HCT116 (cell line): ENCODE data around the gene FNDC4. TPM values are rescaled to one million over a fixed set of nuclear protein-coding genes. Genes with fewer than 3 reads are reported as not detected.

Experiments
- ATAC-seq: fragments of 200-7000 bp; cut with Tn5 transposase; 2 replicates; pipeline ENCODE4 v1.9.1; 2020; ENCODE audit warnings: mild to moderate bottlenecking, moderate library complexity
- BruUV-seq: library from RNA; stranded (reverse); fragments of 400-500 nt; replicated peaks from 2 replicates; lab custom pipeline; 2021; lab: Mats Ljungman, UMichigan
- CTCF ChIA-PET: fragments of 300-600 bp; sonication (Branson Sonifier 250); formaldehyde crosslinking; loops from one replicate; lab custom pipeline; 2021; ENCODE audit warnings: antibody characterized with exemption; lab: Charles Lee
- POLR2A ChIA-PET: fragments of 300-600, 350-600 bp; sonication (Branson Sonifier 250); formaldehyde crosslinking; loops from one replicate; lab custom pipeline; 2021; ENCODE audit warnings: antibody characterized with exemption; lab: Charles Lee
- RAD21 ChIA-PET, 2 experiments: fragments of 300-600 bp; sonication (Branson Sonifier 250); formaldehyde crosslinking; loops; one replicate each; lab custom pipeline; 2023; ENCODE audit warnings: low total read pairs in 2 of 2; ENCODE audit not compliant: uncharacterized antibody in 2 of 2, unreplicated experiment in 2 of 2, low non-redundant PET in 1 of 2; lab: Charles Lee
- DNase-seq: peaks from one replicate; pipeline ENCODE4 v3.0.0-alpha.2; 2010; ENCODE audit warnings: low read depth, low spot score
- H2AFZ ChIP-seq: fragments of 200-600 bp; shearing (Covaris generic), sonication (generic); 2 replicates; pipeline ENCODE4 v1.6.1; 2017; ENCODE audit warnings: low read depth, mixed run types, mixed read lengths, antibody characterized with exemption, low read length; ENCODE audit not compliant: poor library complexity, severe bottlenecking
- H3K27ac ChIP-seq: 2 replicates; pipeline ENCODE4 v1.5.1; 2012; ENCODE audit warnings: low read depth, low read length
- H3K27me3 ChIP-seq: fragments of 200-600 bp; sonication (generic); 2 replicates; pipeline ENCODE4 v1.6.1; 2016; ENCODE audit warnings: mixed run types, low read length, mixed read lengths; ENCODE audit not compliant: insufficient read depth
- H3K36me3 ChIP-seq, 2 experiments: fragments of 200-500 bp in 1 of 2; fragments of 200-600 bp in 1 of 2; sonication (Bioruptor generic) in 1 of 2; sonication (generic) in 1 of 2; 2 replicates each; pipeline versions ENCODE4 v1.5.1 to v1.6.1; 2014 to 2016; ENCODE audit warnings: low read length in 2 of 2, inconsistent platforms in 1 of 2, mixed read lengths in 1 of 2, mixed run types in 1 of 2; ENCODE audit not compliant: insufficient read depth in 2 of 2, control insufficient read depth in 1 of 2
- H3K4me1 ChIP-seq, 2 experiments: fragments of 200-600 bp in 1 of 2; sonication (generic) in 1 of 2; 2 replicates each; pipeline versions ENCODE4 v1.5.1 to v1.6.1; 2012 to 2017; ENCODE audit warnings: low read length in 2 of 2, inconsistent platforms in 1 of 2, mild to moderate bottlenecking in 1 of 2, mixed read lengths in 1 of 2, mixed run types in 1 of 2, moderate library complexity in 1 of 2; ENCODE audit not compliant: insufficient read depth in 2 of 2, control insufficient read depth in 1 of 2
- H3K4me2 ChIP-seq: fragments of 200-600 bp; sonication (generic); 2 replicates; pipeline ENCODE4 v1.6.1; 2017; ENCODE audit warnings: mixed run types, low read length, mixed read lengths
- H3K4me3 ChIP-seq, 2 experiments: fragments of 200-600 bp in 1 of 2; sonication (generic) in 1 of 2; replicated peaks in 1 of 2; 2 replicates each; pipeline ENCODE4 v1.5.1; 2011 to 2016; ENCODE audit warnings: low read length in 2 of 2, control low read depth in 1 of 2, low read depth in 1 of 2, mild to moderate bottlenecking in 1 of 2, mixed read lengths in 1 of 2, mixed run types in 1 of 2
- H3K79me2 ChIP-seq: fragments of 200-600 bp; sonication (generic); 2 replicates; pipeline ENCODE4 v1.6.1; 2017; ENCODE audit warnings: mild to moderate bottlenecking, mixed run types, low read length, moderate library complexity, mixed read lengths; ENCODE audit not compliant: insufficient read depth
- H3K9ac ChIP-seq: fragments of 200-600 bp; sonication (generic); 2 replicates; pipeline ENCODE4 v1.6.1; 2016; ENCODE audit warnings: low read length, mixed read lengths
- H3K9me2 ChIP-seq: fragments of 200-600 bp; sonication (generic), shearing (Covaris generic); 2 replicates; pipeline ENCODE4 v1.6.1; 2017; ENCODE audit warnings: mixed run types, mild to moderate bottlenecking, moderate library complexity; ENCODE audit not compliant: insufficient read depth
- H3K9me3 ChIP-seq, 2 experiments: fragments of 200-500 bp in 1 of 2; fragments of 200-600 bp in 1 of 2; sonication (Bioruptor generic) in 1 of 2; sonication (generic) in 1 of 2; 2 replicates each; pipeline ENCODE4 v1.6.1; 2014 to 2017; ENCODE audit warnings: low read length in 2 of 2, mixed read lengths in 2 of 2, inconsistent platforms in 1 of 2, low read depth in 1 of 2, mild to moderate bottlenecking in 1 of 2, mixed run types in 1 of 2, moderate library complexity in 1 of 2; ENCODE audit not compliant: control insufficient read depth in 1 of 2, insufficient read depth in 1 of 2
- H4K20me1 ChIP-seq: fragments of 200-600 bp; sonication (generic), shearing (Covaris generic); 2 replicates; pipeline ENCODE4 v1.6.1; 2017; ENCODE audit warnings: mixed run types, mild to moderate bottlenecking, moderate library complexity; ENCODE audit not compliant: insufficient read depth
- EGR1 ChIP-seq: IDR thresholded peaks from 2 replicates; pipeline ENCODE4 v1.6.1; 2012; ENCODE audit warnings: low read depth
- ELF1 ChIP-seq: IDR thresholded peaks from 2 replicates; pipeline ENCODE4 v1.6.1; 2012; ENCODE audit warnings: low read depth, borderline replicate concordance
- FOSL1 ChIP-seq: IDR thresholded peaks from 2 replicates; pipeline ENCODE4 v1.6.1; 2012; ENCODE audit warnings: low read depth
- JUND ChIP-seq: IDR thresholded peaks from 2 replicates; pipeline ENCODE4 v1.6.1; 2012
- POLR2A ChIP-seq: IDR thresholded peaks from 2 replicates; pipeline ENCODE4 v1.7.0; 2011; ENCODE audit warnings: borderline replicate concordance; ENCODE audit not compliant: insufficient read depth, insufficient read length; ENCODE audit errors: extremely low read depth
- POLR2AphosphoS5 ChIP-seq: IDR thresholded peaks from 2 replicates; pipeline ENCODE4 v1.6.1; 2011; ENCODE audit warnings: mild to moderate bottlenecking, low read depth, low read length, moderate library complexity
- RAD21 ChIP-seq: IDR thresholded peaks from 2 replicates; pipeline ENCODE4 v1.6.1; 2012; ENCODE audit warnings: low read depth, mild to moderate bottlenecking
- REST ChIP-seq: IDR thresholded peaks from 2 replicates; pipeline ENCODE4 v1.6.1; 2012; ENCODE audit warnings: low read depth
- SIN3A ChIP-seq: IDR thresholded peaks from 2 replicates; pipeline ENCODE4 v1.6.1; 2012; ENCODE audit warnings: low read depth
- SRF ChIP-seq: IDR thresholded peaks from 2 replicates; pipeline ENCODE4 v1.6.1; 2012; ENCODE audit warnings: low read depth
- TCF7L2 ChIP-seq: IDR thresholded peaks from 2 replicates; pipeline ENCODE4 v1.7.0; 2011; ENCODE audit warnings: borderline replicate concordance, inconsistent platforms; ENCODE audit not compliant: insufficient read depth, insufficient read length; ENCODE audit errors: extremely low read depth
- ZBTB33 ChIP-seq: IDR thresholded peaks from 2 replicates; pipeline ENCODE4 v1.6.1; 2011; ENCODE audit warnings: mild to moderate bottlenecking, low read length, moderate library complexity; ENCODE audit not compliant: insufficient replicate concordance; ENCODE audit errors: extremely low read depth
- ZFX ChIP-seq: fragments of 450-650 bp; IDR thresholded peaks from 2 replicates; pipeline ENCODE4 v1.6.1; 2017
- ZNF274 ChIP-seq: fragments of 200-500 bp; sonication (Bioruptor generic); IDR thresholded peaks from 2 replicates; pipeline ENCODE4 v1.6.1; 2014; ENCODE audit warnings: mild to moderate bottlenecking, low read depth, low read length, inconsistent platforms
- intact Hi-C: fragments of 100-400 bp; cut with micrococcal nuclease; formaldehyde crosslinking; loops from 2 replicates; pipeline ENCODE4 v1.10.0; 2022
- total RNA-seq: library from RNA; stranded (reverse); gene quantifications from one replicate; pipeline ENCODE4 v1.2.1, GENCODE V29; 2021; ENCODE audit not compliant: unreplicated experiment
- TF ChIP-seq, protein P1 (sequence below), 3 experiments: fragments of 200-600 bp in 1 of 3; sonication (generic) in 1 of 3; IDR thresholded peaks in 2 of 3; conservative IDR thresholded peaks in 1 of 3; 2 replicates each; pipeline ENCODE4 v1.5.1; 2012 to 2017; ENCODE audit warnings: low read depth in 2 of 3, low read length in 2 of 3, antibody characterized with exemption in 1 of 3, borderline replicate concordance in 1 of 3, control low read depth in 1 of 3, mild to moderate bottlenecking in 1 of 3, mixed read lengths in 1 of 3, mixed run types in 1 of 3, moderate library complexity in 1 of 3; ENCODE audit not compliant: insufficient read depth in 1 of 3
- TF ChIP-seq, protein P2 (sequence below): IDR thresholded peaks from 2 replicates; pipeline ENCODE4 v1.6.1; 2012

The FNDC4 gene
- total RNA-seq, 1 experiment from 2014 or later: 3.3 TPM

- no peaks in the 10 kb centered on the region for H3K27me3 ChIP-seq
- H4K20me1 ChIP-seq: no peaks in the 10 kb centered on the region
- ChIA-PET RAD21 (no interaction called here), CTCF (no interaction called here), POLR2A (no interaction called here)
- no peaks in the 10 kb centered on the region for H3K9me3 ChIP-seq
- H3K79me2 ChIP-seq: no peaks in the 10 kb centered on the region
- H3K36me3 ChIP-seq: no peaks in the 10 kb centered on the region
- no peak overlapping the region for H2AFZ ChIP-seq
- TF ChIP-seq, protein P1, sequence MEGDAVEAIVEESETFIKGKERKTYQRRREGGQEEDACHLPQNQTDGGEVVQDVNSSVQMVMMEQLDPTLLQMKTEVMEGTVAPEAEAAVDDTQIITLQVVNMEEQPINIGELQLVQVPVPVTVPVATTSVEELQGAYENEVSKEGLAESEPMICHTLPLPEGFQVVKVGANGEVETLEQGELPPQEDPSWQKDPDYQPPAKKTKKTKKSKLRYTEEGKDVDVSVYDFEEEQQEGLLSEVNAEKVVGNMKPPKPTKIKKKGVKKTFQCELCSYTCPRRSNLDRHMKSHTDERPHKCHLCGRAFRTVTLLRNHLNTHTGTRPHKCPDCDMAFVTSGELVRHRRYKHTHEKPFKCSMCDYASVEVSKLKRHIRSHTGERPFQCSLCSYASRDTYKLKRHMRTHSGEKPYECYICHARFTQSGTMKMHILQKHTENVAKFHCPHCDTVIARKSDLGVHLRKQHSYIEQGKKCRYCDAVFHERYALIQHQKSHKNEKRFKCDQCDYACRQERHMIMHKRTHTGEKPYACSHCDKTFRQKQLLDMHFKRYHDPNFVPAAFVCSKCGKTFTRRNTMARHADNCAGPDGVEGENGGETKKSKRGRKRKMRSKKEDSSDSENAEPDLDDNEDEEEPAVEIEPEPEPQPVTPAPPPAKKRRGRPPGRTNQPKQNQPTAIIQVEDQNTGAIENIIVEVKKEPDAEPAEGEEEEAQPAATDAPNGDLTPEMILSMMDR (IDR thresholded peaks at IDR 0.05 in 2 of 3, conservative IDR thresholded peaks at IDR 0.05 in 1 of 3; ENCODE audit: borderline replicate concordance in 1 of 3, insufficient read depth in 1 of 3, low read depth in 2 of 3, low read length in 2 of 3): no peak
- TF ChIP-seq REST (no peak), ZFX (no peak), POLR2A (no peak), RAD21 (no peak), EGR1 (no peak), TCF7L2 (no peak), JUND (no peak), ZNF274 (no peak), SIN3A (no peak), ELF1 (no peak), SRF (no peak), POLR2AphosphoS5 (no peak), ZBTB33 (no peak), FOSL1 (no peak)
- TF ChIP-seq, protein P2, sequence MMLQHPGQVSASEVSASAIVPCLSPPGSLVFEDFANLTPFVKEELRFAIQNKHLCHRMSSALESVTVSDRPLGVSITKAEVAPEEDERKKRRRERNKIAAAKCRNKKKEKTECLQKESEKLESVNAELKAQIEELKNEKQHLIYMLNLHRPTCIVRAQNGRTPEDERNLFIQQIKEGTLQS: no peak
- intact Hi-C loops: no loop called here
- DNase-seq (no peak), ATAC-seq (no peak)
- H3K4me1 ChIP-seq: no peaks in the 10 kb centered on the region
- no peak overlapping the region for H3K9ac ChIP-seq
- H3K9me2 ChIP-seq: no peaks in the 10 kb centered on the region
- BruUV-seq: no TSS peak
- no peak overlapping the region for H3K27ac ChIP-seq
- no peak overlapping the region for H3K4me3 ChIP-seq
- no peak overlapping the region for H3K4me2 ChIP-seq
These were observed 23.2 kb upstream of the FNDC4 start for GRCh38 chr2:27518113-27518781.
